Fibroblast of skin of left quadriceps (primary cell): ENCODE measurements around the gene CNRIP1.

Source experiments
- DNase-seq, 2 experiments: peaks; one replicate each; pipeline ENCODE4 v3.0.0-alpha.2; 2013; ENCODE audit warnings: low read depth in 2 of 2

The CNRIP1 gene

DNA sequence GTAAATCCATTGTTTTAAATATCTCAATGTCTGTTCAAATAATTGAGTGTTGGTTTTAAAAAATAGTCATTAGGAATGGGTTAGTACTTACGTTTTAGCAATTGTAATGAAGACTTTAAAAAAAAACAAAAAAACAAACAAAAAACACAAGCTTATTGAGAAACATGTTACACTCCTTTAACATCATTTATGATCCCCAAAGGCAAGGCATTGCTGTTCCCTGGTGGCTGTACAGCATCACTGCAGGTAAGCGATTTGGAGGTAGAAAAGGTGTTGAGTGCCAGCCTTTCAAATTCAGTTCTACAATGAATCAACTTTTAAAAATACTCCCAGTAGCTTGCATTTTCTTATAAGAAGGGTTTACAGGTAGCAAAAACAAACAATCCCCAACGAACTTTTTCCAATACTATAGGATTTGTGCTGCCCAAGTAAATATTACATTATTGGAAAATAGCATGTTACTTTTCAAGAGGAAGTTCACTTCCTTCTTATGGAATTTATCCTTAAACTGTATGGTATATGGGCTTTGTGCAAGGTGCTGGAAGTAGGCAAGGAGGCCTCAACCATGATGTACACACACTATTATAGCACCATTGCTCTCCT is 27.5 kb downstream of the CNRIP1 start:
- no peak for DNase-seq

- DNase-seq, result no peak
Measured at GRCh38 chr2:68291314-68291713, 28.4 kb downstream of the CNRIP1 start.

- DNase-seq, result no peak
Measured at GRCh38 chr2:68290901-68291300, 28.8 kb downstream of the CNRIP1 start.

- no peak for DNase-seq
Measured at GRCh38 chr2:68287580-68288441, 31.9 kb downstream of the CNRIP1 start.

DNA sequence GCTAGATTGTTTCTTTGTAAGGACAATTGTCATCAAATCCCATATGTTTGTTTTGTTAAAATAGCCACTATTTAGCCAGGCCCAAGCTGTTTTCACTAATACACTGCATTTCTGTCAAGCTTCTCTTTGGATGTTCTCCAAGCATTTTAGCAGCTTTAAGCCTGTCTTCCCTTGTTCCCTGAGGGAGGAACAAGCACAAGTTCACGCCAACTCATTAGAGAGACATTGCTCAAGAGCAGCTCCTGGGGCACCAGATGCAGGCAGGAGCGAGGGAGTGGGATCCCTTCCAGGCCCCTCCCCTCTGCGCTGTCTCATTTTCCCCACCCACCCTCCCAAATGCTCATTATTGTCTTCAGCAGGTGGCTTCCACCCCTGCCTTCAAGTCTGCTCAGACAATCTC is 34.9 kb downstream of the CNRIP1 start:
- peak; percentile 63 for DNase-seq

DNA sequence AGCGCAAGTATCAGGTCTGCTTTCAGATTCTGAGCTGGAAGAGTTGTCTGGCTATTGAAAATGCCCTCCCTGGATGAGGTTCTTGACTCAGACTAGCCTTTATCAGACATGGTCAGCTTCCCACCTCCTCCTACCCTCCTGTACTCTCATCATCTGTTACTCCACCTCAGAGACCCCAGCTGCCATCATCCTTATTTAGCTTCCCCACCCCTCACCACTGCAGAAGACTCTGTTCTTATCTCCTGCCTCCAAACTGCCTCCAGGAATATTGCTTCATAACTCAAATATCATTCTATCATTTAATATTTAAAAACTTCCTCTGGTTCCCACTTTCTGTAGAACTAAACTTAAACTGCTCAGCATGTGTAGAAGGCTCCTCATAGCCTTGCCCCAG is 36.3 kb downstream of the CNRIP1 start:
- DNase-seq, result no peak

DNA sequence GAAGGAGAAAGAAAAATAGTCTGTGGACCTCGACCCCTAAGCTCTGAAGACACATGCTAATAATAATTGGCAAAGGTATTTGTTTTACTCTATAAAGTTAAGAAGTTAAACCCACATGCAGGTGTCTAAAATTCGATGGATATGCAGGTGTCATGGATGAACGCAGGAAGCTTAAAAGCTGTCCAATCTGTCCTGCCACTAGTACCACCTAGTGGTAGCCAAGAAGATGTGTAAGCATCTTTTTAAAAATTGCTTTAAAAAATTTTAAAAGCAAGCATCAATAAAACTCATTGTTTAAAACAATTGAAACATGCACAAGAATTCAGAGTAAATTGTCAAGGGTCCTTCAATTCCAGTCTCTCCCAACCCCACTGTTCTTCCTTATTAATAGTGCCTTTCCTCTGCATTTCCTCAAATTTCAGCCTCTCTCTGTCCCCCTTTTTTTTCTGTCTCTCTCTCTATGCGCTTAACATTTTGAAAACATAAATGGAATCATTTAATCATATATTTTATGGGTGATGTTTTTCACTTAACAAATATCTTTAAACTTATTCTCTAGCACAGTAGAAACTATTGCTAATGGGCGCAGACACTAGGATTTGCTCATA is 36.8 kb downstream of the CNRIP1 start:
- DNase-seq, result no peak

DNA sequence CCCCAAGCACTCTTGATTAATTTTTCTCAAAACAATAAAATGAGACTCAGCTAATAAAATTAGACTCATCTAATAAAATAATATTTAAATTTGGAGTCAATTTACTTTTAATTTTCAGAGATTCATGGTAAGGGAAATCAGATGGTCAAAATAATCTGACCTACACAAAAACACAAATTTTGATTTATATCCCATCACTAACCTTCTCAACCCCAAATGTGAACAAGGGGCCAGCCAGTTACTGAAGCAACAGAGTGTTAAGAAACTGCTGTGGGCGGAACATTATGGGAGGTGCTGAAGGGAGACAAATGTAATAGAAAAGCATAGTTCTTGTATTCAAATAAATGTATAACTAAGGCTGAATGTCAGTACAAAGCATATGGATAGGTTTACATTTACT is 39.0 kb downstream of the CNRIP1 start:
- DNase-seq, result no peak

DNA sequence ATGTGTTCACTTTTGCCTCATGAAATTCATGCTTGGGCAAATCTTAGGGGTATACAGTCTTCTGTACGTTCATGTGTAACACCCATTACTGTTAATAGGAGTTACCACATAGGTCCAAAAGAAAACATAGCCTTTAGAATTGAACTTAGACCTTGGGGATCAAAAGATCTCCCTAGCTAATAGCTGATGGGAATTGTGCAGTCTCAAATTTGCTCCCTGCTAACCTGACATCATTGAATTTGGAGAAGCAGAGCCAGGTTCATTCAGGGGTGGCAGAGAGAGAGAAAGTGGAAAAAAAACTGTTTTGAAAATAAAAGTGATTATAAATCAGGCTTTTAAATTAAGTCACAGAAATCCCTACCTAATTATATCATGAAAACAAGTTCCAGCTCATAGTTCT is 39.4 kb downstream of the CNRIP1 start:
- no peak for DNase-seq

DNA sequence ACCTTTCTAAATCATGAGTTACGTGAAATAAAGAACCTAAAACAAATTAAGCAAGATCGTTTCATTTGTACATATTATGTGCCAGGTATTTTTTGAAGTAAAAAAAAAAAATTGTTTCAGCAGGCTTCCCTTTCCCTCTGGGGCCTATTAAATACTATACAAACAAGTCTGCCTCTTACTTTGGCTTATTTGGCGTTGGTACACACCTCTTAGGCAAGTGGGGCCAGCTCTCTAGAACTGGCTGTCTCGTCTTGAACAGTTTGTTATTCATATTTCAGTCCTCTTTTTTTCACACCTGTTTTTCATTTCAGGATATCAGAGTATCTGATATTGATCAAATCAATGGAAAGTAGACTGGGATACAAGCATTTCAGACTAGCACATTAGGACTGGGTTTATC is 40.1 kb downstream of the CNRIP1 start:
- no peak for DNase-seq

DNA sequence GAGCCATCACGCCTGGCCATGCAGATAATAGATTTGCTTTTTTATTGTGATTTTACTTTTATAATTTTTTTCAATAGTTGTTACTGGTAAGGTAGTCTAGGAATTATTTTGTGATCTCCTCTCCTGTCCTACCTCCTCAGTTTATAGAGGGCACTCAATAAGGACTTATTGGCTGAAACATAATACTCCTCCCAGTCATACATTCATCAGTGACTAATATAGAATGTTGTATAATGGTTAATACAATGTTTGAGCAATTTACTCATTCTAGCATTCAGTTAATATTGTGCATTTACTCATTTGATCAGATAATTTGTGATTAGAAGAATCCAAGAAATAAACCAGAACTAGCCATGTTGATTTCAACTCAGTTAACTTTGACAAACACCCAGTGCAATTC is 41.6 kb downstream of the CNRIP1 start:
- DNase-seq, result no peak

DNA sequence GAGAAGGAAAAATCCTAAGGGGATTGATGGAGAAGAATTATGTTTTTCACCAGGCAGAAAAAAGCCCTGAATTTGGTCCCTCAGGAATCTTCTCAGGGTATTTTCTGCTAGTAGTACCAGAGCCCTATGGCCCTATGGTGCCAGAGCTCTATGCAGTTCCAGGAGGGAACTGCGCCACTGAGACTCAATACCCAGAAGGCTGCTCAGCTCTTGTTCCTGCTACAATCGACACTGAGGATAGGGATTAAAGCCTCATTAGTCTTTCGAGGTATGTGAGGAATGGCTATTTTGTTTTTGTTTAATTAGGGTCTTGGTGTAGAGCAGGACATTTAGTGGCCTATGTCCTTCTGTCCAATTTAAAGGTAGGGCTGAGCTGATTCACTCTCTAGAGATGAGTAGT is 45.7 kb downstream of the CNRIP1 start:
- DNase-seq, result no peak

- no peak for DNase-seq
Measured at GRCh38 chr2:68272246-68272994, 47.3 kb downstream of the CNRIP1 start.

GRCh38 chr2:68266655-68267054 is 53.1 kb downstream of the CNRIP1 start:
- DNase-seq, result no peak

- DNase-seq, result no peak
Measured at GRCh38 chr2:68263632-68264031, 56.1 kb downstream of the CNRIP1 start.

- no peak for DNase-seq
Measured at GRCh38 chr2:68258851-68259250, 60.9 kb downstream of the CNRIP1 start.

DNA sequence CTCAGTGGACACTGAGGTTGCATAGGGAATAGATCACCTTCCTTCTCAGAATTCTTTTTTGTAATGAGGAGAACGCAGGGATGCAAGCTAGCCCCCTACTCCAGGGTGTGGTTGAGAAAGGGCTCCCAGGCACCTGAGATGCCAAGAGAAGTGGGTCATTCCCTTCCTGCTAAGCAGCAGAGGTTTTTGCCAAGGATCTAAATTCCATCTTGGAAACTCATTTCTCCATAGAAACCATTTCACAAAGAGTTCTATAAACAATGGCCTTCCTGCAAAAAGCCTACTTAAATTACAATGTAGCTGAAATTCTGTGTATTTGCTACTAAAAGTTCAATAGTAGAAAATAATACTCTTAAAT is 63.7 kb downstream of the CNRIP1 start:
- no peak for DNase-seq

DNA sequence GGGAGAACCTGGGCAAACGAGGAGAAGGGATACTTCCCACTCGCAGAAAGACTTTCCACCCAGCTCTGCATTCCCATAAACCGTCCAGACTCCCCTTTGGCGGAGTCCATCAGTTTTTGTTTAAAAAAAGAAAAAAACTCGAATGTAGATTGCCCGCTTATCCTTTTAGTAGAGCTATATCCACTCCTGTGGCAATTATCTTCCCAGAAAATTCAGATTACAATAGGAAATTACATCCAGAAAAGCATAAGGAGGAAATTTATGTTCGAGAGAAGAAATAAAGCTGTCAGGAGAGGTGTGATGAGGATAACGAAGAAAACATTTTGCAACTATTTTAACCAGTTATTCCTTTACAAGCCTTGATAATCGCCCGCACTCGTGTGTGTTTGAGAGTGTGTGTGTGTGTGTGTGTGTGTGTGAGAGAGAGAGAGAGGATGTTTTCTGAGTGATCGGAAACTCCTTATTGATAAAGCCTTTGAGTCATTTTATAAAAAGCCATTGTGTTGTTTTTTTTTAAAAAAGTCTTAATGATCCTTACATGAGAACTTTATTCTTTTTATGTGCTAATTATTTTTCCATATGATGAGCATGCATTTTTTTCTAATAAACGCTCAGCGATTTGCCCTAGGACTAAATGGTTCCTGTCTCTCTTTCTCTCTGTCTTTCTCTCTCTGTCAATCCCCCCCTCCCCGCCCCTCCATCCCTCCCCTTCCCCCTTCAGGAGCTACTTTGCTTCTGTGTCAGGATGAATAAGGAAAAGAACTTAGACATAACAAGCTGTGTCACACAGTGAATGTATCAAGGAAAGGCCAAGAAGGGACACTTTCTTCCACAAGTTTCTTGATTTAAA is 66.3 kb downstream of the CNRIP1 start:
- DNase-seq, result no peak

DNA sequence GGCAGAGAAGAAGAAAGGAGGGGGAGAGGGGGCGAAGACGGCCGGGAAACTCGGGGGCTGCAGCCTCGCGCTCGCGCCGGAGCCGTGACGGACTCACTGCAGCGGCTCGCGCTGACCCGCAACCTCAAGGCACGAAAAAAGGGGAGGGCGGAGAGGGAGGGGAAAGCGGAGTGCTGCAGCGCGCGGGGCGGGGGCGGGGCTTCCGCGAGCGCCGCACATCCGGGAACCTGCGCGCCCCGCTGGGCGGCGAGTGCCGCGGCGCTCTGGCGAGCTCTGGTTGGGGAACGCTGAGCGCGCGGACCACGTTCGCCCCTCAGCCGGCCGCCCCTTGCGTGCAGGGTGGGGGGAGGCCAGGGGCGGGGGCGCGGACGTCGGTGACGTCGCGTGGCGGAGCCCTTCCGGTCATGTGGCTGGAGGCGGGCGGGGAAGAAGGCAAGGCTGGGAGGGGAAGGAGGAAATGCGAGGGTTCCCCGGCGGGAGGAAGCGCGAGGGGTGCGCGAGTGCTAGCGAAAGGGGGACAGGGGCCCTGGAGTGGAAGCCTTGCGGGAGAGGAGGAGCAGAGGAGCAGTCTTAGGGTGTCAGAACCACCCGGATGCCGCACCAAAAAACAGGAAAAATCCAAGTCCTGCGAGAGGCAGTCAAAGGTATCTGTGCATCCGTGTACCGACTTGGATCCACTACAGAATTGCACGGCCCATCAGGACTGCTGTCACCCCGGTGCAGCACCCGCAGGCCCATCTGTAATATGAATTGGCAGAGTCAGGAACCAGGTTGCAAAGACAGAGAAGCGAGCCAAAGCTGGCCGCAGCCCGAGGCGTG is 67.1 kb downstream of the CNRIP1 start, which contains the start of gene PPP3R1:
Gene PPP3R1, minus strand, starts transcription at position 133 of the 819 bp plus-strand sequence. CDS start 405 bp downstream, outside the sequence.
- DNase-seq, result peak; percentile 92 to 93

DNA sequence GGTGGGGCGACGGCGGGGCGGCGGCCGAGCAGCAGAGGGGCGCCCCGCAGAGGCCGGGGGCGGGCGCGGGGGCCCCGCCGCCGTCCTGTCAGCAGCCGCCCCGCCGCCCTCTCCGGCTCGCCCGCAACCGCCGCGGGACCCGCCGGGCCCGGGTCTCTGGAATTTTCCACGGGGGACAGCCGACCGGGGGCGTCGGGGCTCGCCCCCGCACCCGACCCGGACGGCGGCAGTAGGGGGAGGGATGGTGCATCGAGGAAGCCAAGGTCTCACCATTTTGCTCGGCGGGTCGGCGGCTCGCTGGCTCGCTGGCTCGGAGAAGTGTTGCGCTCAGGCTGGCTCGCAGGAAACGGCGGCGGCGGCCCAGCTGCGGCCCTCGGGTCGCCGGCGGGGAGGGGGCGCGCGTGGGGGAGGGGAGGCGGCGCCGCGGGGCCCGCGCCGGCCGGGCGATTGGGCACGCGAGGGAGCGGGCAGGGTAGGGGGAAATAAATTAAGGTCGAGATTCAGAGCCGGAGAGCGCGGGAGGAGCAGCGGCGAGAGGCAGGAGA is 67.8 kb downstream of the CNRIP1 start:
- no peak for DNase-seq
